HFFc6 (cell line): Measurements from ENCODE around the gene MEAF6. TPM values are rescaled to one million over a fixed set of nuclear protein-coding genes. Genes with fewer than 3 reads are reported as not detected.
A peak's percentile ranks its signal among the peaks of the same experiment; 100 is the strongest.
"Not testable (repeated sequence)": the region's sequence is repeated elsewhere in the genome, so short reads cannot be mapped to it uniquely, and the experiment has no call there.

ENCODE experiments used
- DNase-seq: peaks from one replicate; pipeline ENCODE4 v3.0.0-alpha.2; 2018
- H3K27ac Mint-ChIP-seq: 2 replicates; pipeline ENCODE4 v1.8.0; 2020; ENCODE audit warnings: mild to moderate bottlenecking, mixed read lengths
- H3K27me3 Mint-ChIP-seq: 2 replicates; pipeline ENCODE4 v1.8.0; 2021; ENCODE audit warnings: mild to moderate bottlenecking, moderate library complexity, mixed read lengths; ENCODE audit not compliant: insufficient read depth
- H3K36me3 Mint-ChIP-seq: 2 replicates; pipeline ENCODE4 v1.8.0; 2021; ENCODE audit warnings: low read depth, mixed read lengths
- H3K4me1 Mint-ChIP-seq: 2 replicates; pipeline ENCODE4 v1.8.0; 2020; ENCODE audit warnings: low read depth, mixed read lengths
- H3K4me3 Mint-ChIP-seq: 2 replicates; pipeline ENCODE4 v1.8.0; 2020; ENCODE audit warnings: mild to moderate bottlenecking, moderate library complexity, mixed read lengths
- H3K9me3 Mint-ChIP-seq: 2 replicates; pipeline ENCODE4 v1.8.0; 2020; ENCODE audit warnings: mild to moderate bottlenecking, mixed read lengths
- total RNA-seq, 6 experiments: library from RNA; stranded (reverse); fragmentation: NEBNext Ultra II Directional; extraction: Animal tissue kit (Norgen Biotek cat#: 25700); gene quantifications; 2 replicates in 1 of 6; 3 replicates in 5 of 6; pipeline ENCODE4 v1.2.3, GENCODE V29; 2021
- TF ChIP-seq, protein P1 (sequence below): fragments of 200-600 bp; sonication (generic); IDR thresholded peaks from 2 replicates; pipeline ENCODE4 v1.5.0; 2021; ENCODE audit warnings: antibody characterized with exemption, mild to moderate bottlenecking

The MEAF6 gene
- total RNA-seq, 6 experiments from 2014 or later, result 52.6 to 63.8 (median 56.9) TPM

DNA sequence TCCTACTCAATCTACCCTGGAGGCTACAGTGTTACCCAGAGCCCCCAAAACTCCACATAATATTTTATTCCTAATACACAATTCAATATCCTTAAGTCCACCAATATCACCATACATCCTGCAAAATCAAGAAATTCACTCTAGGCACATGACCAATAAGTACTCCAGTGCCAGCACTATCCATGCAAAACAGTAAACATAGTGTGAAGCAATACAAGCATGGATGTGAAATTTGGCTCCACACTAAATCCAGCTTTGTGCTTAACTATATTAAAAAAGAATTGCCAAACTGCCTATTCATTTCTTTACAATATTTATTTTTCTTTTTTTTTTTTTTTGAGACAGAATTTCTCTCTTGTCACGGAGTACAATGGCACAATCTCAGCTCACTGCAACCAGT, 3.0 kb upstream of the MEAF6 start:
- H3K27me3 Mint-ChIP-seq, result no peaks in the 10 kb centered on the region; the same call in none of the 2 replicates
- no peak overlapping the region for H3K27ac Mint-ChIP-seq

DNA sequence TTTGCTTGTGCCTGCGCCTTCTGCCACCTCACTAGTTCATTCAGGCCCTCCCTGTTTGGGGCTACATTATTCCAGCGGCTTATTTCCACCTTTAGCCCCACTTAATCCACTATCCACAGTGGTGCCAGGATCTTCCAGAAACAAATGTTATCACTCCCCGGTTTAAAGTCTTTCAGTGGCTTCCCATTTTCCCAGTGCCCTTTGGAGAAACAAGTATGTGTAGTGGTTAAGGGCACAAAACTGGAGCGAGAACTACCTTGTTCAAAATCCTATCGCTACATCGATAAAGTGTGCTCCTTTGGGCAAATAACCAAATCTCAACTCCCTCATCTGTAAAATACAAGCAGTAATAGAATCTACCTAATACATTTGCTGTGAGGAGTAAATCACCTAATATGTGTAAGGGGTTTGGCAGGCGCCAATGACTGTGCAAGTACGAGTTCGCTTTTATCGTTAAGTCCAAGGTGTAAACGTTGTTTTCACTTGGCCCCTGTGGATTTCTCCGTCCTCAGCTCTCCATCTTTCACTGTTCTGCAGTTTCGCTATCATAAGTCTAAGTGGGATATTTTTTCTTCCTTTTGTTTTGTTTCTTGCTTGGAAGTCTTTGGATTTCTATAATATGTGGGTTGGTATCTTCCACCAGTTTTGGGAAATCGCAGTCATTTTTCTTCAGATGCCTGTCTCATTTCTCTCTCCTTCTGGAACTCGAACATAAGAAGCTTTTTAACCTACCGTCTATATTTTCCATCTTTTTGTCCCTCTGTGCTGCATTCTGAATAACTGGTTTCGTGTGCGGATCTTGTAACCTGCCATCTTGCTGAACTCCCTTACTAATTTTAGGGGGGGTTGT, 844 bp upstream of the MEAF6 start:
- Mint-ChIP-seq H3K36me3 (peaks cover 14% of the 10 kb centered on the region; the same call in 1 of the 2 replicates), H3K4me1 (peaks cover 26% of the 10 kb centered on the region), H3K4me3 (peak overlapping the region; percentile 94), H3K9me3 (no peaks in the 10 kb centered on the region), H3K27ac (peak overlapping the region; percentile 96), H3K27me3 (no peaks in the 10 kb centered on the region; the same call in none of the 2 replicates)
- TF ChIP-seq, protein P1, sequence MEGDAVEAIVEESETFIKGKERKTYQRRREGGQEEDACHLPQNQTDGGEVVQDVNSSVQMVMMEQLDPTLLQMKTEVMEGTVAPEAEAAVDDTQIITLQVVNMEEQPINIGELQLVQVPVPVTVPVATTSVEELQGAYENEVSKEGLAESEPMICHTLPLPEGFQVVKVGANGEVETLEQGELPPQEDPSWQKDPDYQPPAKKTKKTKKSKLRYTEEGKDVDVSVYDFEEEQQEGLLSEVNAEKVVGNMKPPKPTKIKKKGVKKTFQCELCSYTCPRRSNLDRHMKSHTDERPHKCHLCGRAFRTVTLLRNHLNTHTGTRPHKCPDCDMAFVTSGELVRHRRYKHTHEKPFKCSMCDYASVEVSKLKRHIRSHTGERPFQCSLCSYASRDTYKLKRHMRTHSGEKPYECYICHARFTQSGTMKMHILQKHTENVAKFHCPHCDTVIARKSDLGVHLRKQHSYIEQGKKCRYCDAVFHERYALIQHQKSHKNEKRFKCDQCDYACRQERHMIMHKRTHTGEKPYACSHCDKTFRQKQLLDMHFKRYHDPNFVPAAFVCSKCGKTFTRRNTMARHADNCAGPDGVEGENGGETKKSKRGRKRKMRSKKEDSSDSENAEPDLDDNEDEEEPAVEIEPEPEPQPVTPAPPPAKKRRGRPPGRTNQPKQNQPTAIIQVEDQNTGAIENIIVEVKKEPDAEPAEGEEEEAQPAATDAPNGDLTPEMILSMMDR, result no peak
- no peak for DNase-seq

More for the DNA sequence above, 3.0 kb upstream of the MEAF6 start:
- no peak overlapping the region for H3K4me3 Mint-ChIP-seq
- TF ChIP-seq, protein P1, result no peak
- no peaks in the 10 kb centered on the region for H3K9me3 Mint-ChIP-seq
- peaks cover 18% of the 10 kb centered on the region for H3K4me1 Mint-ChIP-seq
- 0 out of 2 replicates have a peak, but pooled peaks cover 5% of the 10 kb centered on the region for H3K36me3 Mint-ChIP-seq
- DNase-seq, result no peak

DNA sequence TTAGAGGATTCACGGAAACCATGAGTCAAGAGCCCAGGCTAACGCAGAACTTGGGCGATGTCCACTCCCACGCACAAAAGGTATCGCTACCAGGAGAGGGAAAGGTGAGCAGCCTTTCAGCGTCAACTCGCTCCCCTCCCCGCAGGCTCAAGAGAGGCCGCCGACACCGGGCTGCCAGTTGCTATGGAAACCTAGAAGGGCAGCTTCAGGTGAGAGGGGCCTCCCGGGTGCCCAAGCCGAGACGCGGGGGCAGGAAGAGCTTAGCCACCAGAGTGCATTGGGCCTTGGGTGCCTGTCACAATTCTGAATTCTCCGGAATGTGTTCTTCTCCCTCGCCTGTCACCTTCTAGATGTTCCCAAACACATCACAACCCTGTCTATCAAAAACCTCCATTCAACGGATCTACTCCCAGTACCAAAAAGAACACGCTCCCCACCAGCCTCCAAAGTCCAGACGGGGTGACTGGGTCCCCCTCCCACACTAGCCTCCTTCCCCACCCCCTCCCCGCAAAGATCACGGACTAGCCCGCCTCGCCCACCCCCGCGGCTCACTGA, 694 bp downstream of the MEAF6 start:
- Mint-ChIP-seq H3K9me3 (no peaks in the 10 kb centered on the region), H3K36me3 (peaks cover 20% of the 10 kb centered on the region; the same call in 1 of the 2 replicates), H3K4me1 (peaks cover 32% of the 10 kb centered on the region), H3K4me3 (peak overlapping the region; percentile 97), H3K27ac (peak overlapping the region; percentile 85), H3K27me3 (no peaks in the 10 kb centered on the region; the same call in none of the 2 replicates)
- DNase-seq, result peak; percentile 1
- TF ChIP-seq, protein P1, result no peak

DNA sequence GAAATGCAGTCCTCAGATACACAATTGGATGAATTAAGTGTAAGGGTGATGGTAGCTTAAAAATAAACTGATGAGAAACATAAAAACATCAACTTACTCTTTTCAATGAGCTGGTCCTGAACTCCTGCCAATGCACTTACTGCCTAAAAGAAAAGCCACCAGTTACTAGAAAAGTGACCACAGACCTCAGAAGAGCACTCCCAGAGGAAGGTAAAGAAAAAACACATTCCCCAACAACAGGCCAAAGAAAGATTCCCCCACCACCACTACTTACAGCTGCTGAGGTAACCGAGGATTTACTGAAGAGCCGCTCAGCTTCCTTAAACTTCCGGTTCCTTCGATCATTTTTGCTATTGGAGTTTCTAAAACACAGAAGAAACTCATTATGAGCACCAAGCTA, 5.4 kb downstream of the MEAF6 start:
- Mint-ChIP-seq H3K9me3 (no peaks in the 10 kb centered on the region), H3K36me3 (peaks cover 38% of the 10 kb centered on the region), H3K27ac (no peak overlapping the region), H3K27me3 (no peaks in the 10 kb centered on the region), H3K4me1 (peaks cover 22% of the 10 kb centered on the region), H3K4me3 (no peak overlapping the region)
- TF ChIP-seq, protein P1, result peak; percentile 35
- peak; percentile 41 for DNase-seq

DNA sequence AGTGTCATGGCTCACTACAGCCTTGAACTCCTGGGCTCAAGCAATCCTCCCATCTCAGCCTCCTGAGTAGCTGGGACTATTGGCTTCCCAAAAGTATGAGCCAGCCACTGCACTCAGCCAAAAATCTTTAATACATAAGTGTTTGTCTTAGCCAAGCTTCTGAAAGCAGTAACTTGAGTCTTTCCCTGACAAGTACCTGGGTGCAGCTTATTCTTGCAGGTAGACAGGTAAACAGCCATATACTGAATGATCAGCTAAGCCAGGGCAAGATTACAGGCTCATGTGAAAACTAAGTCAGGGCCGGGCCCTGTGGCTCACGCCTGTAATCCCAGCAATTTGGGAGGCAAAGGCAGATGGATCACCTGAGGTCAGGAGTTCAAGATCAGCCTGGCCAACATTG, 7.8 kb downstream of the MEAF6 start:
- TF ChIP-seq, protein P1, result no peak
- no peak overlapping the region for H3K27ac Mint-ChIP-seq
- peaks cover 12% of the 10 kb centered on the region for H3K4me1 Mint-ChIP-seq
- H3K4me3 Mint-ChIP-seq, result no peak overlapping the region
- DNase-seq, result no peak
- no peaks in the 10 kb centered on the region for H3K9me3 Mint-ChIP-seq
- H3K36me3 Mint-ChIP-seq, result peaks cover 33% of the 10 kb centered on the region
- no peaks in the 10 kb centered on the region for H3K27me3 Mint-ChIP-seq

- H3K9me3 Mint-ChIP-seq, H3K27ac Mint-ChIP-seq, H3K4me3 Mint-ChIP-seq, H3K27me3 Mint-ChIP-seq, DNase-seq: not testable (repeated sequence)
- peaks cover 15% of the 10 kb centered on the region for H3K4me1 Mint-ChIP-seq
- H3K36me3 Mint-ChIP-seq, result peaks cover 16% of the 10 kb centered on the region
These were observed 11.8 kb downstream of the MEAF6 start for GRCh38 chr1:37502791-37503190.
